Measurements from ENCODE around the gene GMIP. TPM values are rescaled to one million over a fixed set of nuclear protein-coding genes. Genes with fewer than 3 reads are reported as not detected.

GMIP gene
- polyA plus RNA-seq, 1 of the 3 experiments (the other 2 are of a cell fraction) = 6.3 TPM

DNA sequence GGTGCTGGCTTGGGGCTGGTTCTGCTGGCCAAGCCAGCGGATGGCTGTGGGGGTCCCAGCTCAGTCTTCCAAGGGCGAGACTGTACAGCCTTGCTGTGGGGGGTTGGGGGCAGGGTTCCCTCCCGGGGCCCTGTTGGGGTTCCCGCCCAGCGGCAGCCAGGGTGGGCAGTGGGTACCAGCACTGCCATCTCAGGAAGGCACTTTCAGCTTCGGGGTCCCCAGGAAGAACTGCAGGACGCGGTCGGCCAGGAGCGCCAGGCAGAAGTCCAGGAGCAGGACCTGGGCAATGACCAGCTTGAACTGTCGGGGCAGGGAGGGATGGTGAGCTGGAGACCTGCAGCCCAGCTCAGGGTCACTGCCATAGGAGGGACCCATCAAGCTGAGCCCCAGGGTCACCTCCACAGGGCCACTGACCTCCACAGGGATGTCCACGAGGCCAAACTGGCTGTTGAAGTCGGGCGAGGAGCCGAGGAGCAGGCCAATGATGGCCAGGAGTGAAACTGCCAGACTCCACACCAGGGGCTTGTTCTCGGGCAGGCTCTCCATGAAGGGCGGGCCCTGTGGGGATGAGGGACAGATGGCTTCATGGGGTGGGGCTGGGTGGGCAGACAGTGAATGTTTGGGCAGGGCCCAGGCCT is 1.9 kb upstream of the GMIP start:
- Histone ChIP-seq H3K4me1 (ENCODE audit: control insufficient read depth in 1 of 2, insufficient read depth in 2 of 2, low read depth in 1 of 2, low read length in 1 of 2) (peaks cover 0 to 8% of the 10 kb centered on the region in 2 experiments; a peak in 1 of 4 replicates), H4K20me1 (ENCODE audit: insufficient read depth) (no peaks in the 10 kb centered on the region), H3K9ac (no peak overlapping the region), H3K9me2 (no peaks in the 10 kb centered on the region), H3K9me3 (no peaks in the 10 kb centered on the region), H3K79me2 (ENCODE audit: insufficient read depth) (no peaks in the 10 kb centered on the region), H2AFZ (ENCODE audit: low read depth) (no peak overlapping the region), H3K4me3 (ENCODE audit: low read depth in 2 of 2, low read length in 1 of 2) (no peak overlapping the region), H3F3A (replicated peaks; ENCODE audit: insufficient read depth) (peaks cover 3% of the 10 kb centered on the region), H3K4me2 (no peak overlapping the region), H3K36me3 (replicated peaks in 1 of 2; ENCODE audit: control insufficient read depth in 1 of 2, insufficient read depth in 2 of 2, low read length in 1 of 2) (peaks cover 3 to 45% of the 10 kb centered on the region in 2 experiments), H3K27ac (ENCODE audit: low read depth in 2 of 2, low read length in 1 of 2) (no peak overlapping the region), H3K27me3 (ENCODE audit: insufficient read depth) (no peaks in the 10 kb centered on the region)
- ChIA-PET CTCF (interaction anchor here (2.0 to 13.3 kb wide), 5 partner anchors 11 to 114 kb away, joined by 18 to 175 read pairs (median 28); partner anchors contain the start of genes LPAR2 and YJEFN3), POLR2A (interaction anchor here (0.7 kb wide), 1 partner anchor 10 kb away, joined by 3 read pairs; no protein-coding TSS in a partner anchor)
- no peak for TF ChIP-seq NRF1 (IDR thresholded peaks at IDR 0.05; ENCODE audit: low read depth, low read length)
- TF ChIP-seq, protein P1, sequence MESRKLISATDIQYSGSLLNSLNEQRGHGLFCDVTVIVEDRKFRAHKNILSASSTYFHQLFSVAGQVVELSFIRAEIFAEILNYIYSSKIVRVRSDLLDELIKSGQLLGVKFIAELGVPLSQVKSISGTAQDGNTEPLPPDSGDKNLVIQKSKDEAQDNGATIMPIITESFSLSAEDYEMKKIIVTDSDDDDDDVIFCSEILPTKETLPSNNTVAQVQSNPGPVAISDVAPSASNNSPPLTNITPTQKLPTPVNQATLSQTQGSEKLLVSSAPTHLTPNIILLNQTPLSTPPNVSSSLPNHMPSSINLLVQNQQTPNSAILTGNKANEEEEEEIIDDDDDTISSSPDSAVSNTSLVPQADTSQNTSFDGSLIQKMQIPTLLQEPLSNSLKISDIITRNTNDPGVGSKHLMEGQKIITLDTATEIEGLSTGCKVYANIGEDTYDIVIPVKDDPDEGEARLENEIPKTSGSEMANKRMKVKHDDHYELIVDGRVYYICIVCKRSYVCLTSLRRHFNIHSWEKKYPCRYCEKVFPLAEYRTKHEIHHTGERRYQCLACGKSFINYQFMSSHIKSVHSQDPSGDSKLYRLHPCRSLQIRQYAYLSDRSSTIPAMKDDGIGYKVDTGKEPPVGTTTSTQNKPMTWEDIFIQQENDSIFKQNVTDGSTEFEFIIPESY (IDR thresholded peaks at IDR 0.05; ENCODE audit: borderline replicate concordance, low read depth) = no peak
- no peak for TF ChIP-seq TCF12 (IDR thresholded peaks at IDR 0.05)
- no peak for TF ChIP-seq FOXM1 (IDR thresholded peaks at IDR 0.05; ENCODE audit: low read depth)
- TF ChIP-seq TEAD4 (IDR thresholded peaks at IDR 0.05; ENCODE audit: borderline replicate concordance, insufficient read depth) = no peak
- TF ChIP-seq EZH2phosphoT487 (IDR thresholded peaks at IDR 0.05; ENCODE audit: borderline replicate concordance, low read depth) = no peak
- TF ChIP-seq MEF2A (IDR thresholded peaks at IDR 0.05; ENCODE audit: borderline replicate concordance, low read depth) = no peak
- no peak for TF ChIP-seq RXRA (IDR thresholded peaks at IDR 0.05; ENCODE audit: borderline replicate concordance, low read depth)
- no peak for TF ChIP-seq GABPA (IDR thresholded peaks at IDR 0.05; ENCODE audit: low read depth)
- TF ChIP-seq YY1 (IDR thresholded peaks at IDR 0.05; ENCODE audit: low read depth) = no peak
- TF ChIP-seq EP300 (IDR thresholded peaks at IDR 0.05; ENCODE audit: borderline replicate concordance in 1 of 2, low read depth in 1 of 2, low read length in 1 of 2) = no peak
- WGBS (ENCODE audit: low lambda C conversion rate) = 92% methylated on average over 6 of the region's 17 CpGs
- DNase-seq = no peak

DNA sequence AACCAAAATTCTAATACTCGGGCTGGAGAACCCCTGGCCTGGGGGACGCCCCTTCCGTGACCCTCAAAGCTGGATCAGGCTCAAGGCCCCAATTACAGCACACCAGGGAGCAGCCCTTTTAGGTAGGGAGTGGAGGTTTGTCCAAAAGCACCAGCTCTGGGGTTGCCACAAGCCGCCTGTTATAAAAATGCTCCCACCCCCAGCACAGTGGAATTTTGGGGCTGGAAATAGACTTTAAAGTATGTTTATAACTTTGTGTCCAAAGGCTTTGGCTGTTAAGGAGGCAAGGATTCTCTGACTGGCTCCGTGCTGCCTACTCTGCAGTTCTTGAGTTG is 564 bp upstream of the GMIP start:
- Histone ChIP-seq H3K9me2 (no peaks in the 10 kb centered on the region), H4K20me1 (ENCODE audit: insufficient read depth) (no peaks in the 10 kb centered on the region), H3K4me2 (peak overlapping the region; percentile 98), H3K4me1 (ENCODE audit: control insufficient read depth in 1 of 2, insufficient read depth in 2 of 2, low read depth in 1 of 2, low read length in 1 of 2) (peaks cover 0 to 8% of the 10 kb centered on the region in 2 experiments; a peak in 1 of 4 replicates), H3K27ac (ENCODE audit: low read depth in 2 of 2, low read length in 1 of 2) (peak overlapping the region in 1 of 2 experiments; percentile 75; a peak in 1 of 4 replicates), H2AFZ (ENCODE audit: low read depth) (no peak overlapping the region), H3K27me3 (ENCODE audit: insufficient read depth) (no peaks in the 10 kb centered on the region), H3F3A (replicated peaks; ENCODE audit: insufficient read depth) (peaks cover 3% of the 10 kb centered on the region), H3K79me2 (ENCODE audit: insufficient read depth) (no peaks in the 10 kb centered on the region), H3K4me3 (ENCODE audit: low read depth in 2 of 2, low read length in 1 of 2) (peak overlapping the region; percentile 71 to 98), H3K9me3 (no peaks in the 10 kb centered on the region), H3K9ac (no peak overlapping the region), H3K36me3 (replicated peaks in 1 of 2; ENCODE audit: control insufficient read depth in 1 of 2, insufficient read depth in 2 of 2, low read length in 1 of 2) (peaks cover 3 to 33% of the 10 kb centered on the region in 2 experiments)
- POLR2A ChIA-PET = interaction anchor here (1.3 kb wide), 2 partner anchors 111 to 115 kb away, joined by 3 to 6 read pairs; no protein-coding TSS in a partner anchor
- CTCF ChIA-PET = interaction anchor here (0.6 to 13.3 kb wide), 33 partner anchors 9 to 332 kb away, joined by 3 to 175 read pairs (median 5); partner anchors contain the start of genes ATP13A1, CILP2, LPAR2 and NDUFA13
- WGBS (ENCODE audit: low lambda C conversion rate) = 24% methylated on average over 5 of the region's 5 CpGs
- no peak for DNase-seq
- TF ChIP-seq NFIC (IDR thresholded peaks at IDR 0.05; ENCODE audit: borderline replicate concordance) = no peak
- TF ChIP-seq FOXM1 (IDR thresholded peaks at IDR 0.05; ENCODE audit: low read depth) = no peak
- TF ChIP-seq FOXJ3 (CRISPR knock-in tag; IDR thresholded peaks at IDR 0.05) = no peak
- TF ChIP-seq GABPA (IDR thresholded peaks at IDR 0.05; ENCODE audit: low read depth) = no peak
- no peak for TF ChIP-seq NRF1 (IDR thresholded peaks at IDR 0.05; ENCODE audit: low read depth, low read length)
- TF ChIP-seq RXRA (IDR thresholded peaks at IDR 0.05; ENCODE audit: borderline replicate concordance, low read depth) = no peak
- TF ChIP-seq, protein P2, sequence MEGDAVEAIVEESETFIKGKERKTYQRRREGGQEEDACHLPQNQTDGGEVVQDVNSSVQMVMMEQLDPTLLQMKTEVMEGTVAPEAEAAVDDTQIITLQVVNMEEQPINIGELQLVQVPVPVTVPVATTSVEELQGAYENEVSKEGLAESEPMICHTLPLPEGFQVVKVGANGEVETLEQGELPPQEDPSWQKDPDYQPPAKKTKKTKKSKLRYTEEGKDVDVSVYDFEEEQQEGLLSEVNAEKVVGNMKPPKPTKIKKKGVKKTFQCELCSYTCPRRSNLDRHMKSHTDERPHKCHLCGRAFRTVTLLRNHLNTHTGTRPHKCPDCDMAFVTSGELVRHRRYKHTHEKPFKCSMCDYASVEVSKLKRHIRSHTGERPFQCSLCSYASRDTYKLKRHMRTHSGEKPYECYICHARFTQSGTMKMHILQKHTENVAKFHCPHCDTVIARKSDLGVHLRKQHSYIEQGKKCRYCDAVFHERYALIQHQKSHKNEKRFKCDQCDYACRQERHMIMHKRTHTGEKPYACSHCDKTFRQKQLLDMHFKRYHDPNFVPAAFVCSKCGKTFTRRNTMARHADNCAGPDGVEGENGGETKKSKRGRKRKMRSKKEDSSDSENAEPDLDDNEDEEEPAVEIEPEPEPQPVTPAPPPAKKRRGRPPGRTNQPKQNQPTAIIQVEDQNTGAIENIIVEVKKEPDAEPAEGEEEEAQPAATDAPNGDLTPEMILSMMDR (IDR thresholded peaks at IDR 0.05) = no peak
- no peak for TF ChIP-seq YY1 (IDR thresholded peaks at IDR 0.05; ENCODE audit: low read depth)
- no peak for TF ChIP-seq TCF12 (IDR thresholded peaks at IDR 0.05)
- no peak for TF ChIP-seq JUND (IDR thresholded peaks at IDR 0.05)
- TF ChIP-seq, protein P3, sequence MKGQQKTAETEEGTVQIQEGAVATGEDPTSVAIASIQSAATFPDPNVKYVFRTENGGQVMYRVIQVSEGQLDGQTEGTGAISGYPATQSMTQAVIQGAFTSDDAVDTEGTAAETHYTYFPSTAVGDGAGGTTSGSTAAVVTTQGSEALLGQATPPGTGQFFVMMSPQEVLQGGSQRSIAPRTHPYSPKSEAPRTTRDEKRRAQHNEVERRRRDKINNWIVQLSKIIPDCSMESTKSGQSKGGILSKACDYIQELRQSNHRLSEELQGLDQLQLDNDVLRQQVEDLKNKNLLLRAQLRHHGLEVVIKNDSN (IDR thresholded peaks at IDR 0.05; ENCODE audit: borderline replicate concordance, low read depth) = no peak
- no peak for TF ChIP-seq RCOR1 (IDR thresholded peaks at IDR 0.05; ENCODE audit: low read length)
- TF ChIP-seq CHD2 (IDR thresholded peaks at IDR 0.05; ENCODE audit: low read length, partially characterized antibody) = no peak
- no peak for TF ChIP-seq TAF1 (IDR thresholded peaks at IDR 0.05; ENCODE audit: borderline replicate concordance, low read depth, low read length)
- TF ChIP-seq POLR2AphosphoS5 (IDR thresholded peaks at IDR 0.05; ENCODE audit: low read depth, low read length) = no peak
- no peak for TF ChIP-seq RFX5 (IDR thresholded peaks at IDR 0.05; ENCODE audit: low read length)
- TF ChIP-seq MEF2A (IDR thresholded peaks at IDR 0.05; ENCODE audit: borderline replicate concordance, low read depth) = no peak

All from SK-N-SH (cell line).